MCF 10A (cell line): ENCODE results near the gene BDKRB2. TPM values are rescaled to one million over a fixed set of nuclear protein-coding genes. Genes with fewer than 3 reads are reported as not detected.
A peak's percentile ranks its signal among the peaks of the same experiment; 100 is the strongest.

Experiments used
- BruUV-seq: library from RNA; stranded (reverse); fragments of 400-500 nt; replicated peaks from 2 replicates; lab custom pipeline; 2021; lab: Mats Ljungman, UMichigan
- CTCF ChIA-PET: fragments of 300-600 bp; sonication (Branson Sonifier 250); formaldehyde crosslinking; extraction: SDS; loops from one replicate; lab custom pipeline; 2021; ENCODE audit warnings: antibody characterized with exemption, inconsistent platforms; lab: Yijun Ruan, JAX
- POLR2A ChIA-PET: fragments of 300-600, 350-650 bp; sonication (Branson Sonifier 250); formaldehyde crosslinking; extraction: SDS; loops from one replicate; lab custom pipeline; 2020; ENCODE audit warnings: antibody characterized with exemption, inconsistent platforms; lab: Yijun Ruan, JAX
- DNase-seq: peaks from one replicate; pipeline ENCODE4 v3.0.0-alpha.2; 2018; ENCODE audit not compliant: unreplicated experiment
- H3K27ac Mint-ChIP-seq: one replicate; pipeline ENCODE4 v1.8.0; 2022; ENCODE audit warnings: mild to moderate bottlenecking, low read depth, mixed read lengths; ENCODE audit not compliant: unreplicated experiment
- H3K27me3 Mint-ChIP-seq: one replicate; pipeline ENCODE4 v1.8.0; 2022; ENCODE audit warnings: mixed read lengths; ENCODE audit not compliant: insufficient read depth, unreplicated experiment
- H3K36me3 Mint-ChIP-seq: one replicate; pipeline ENCODE4 v1.8.0; 2022; ENCODE audit warnings: mild to moderate bottlenecking, moderate library complexity, mixed read lengths; ENCODE audit not compliant: insufficient read depth, unreplicated experiment
- H3K4me1 Mint-ChIP-seq: one replicate; pipeline ENCODE4 v1.8.0; 2022; ENCODE audit warnings: mixed read lengths; ENCODE audit not compliant: insufficient read depth, unreplicated experiment
- H3K4me3 Mint-ChIP-seq: one replicate; pipeline ENCODE4 v1.8.0; 2022; ENCODE audit warnings: mild to moderate bottlenecking, moderate library complexity, mixed read lengths; ENCODE audit not compliant: unreplicated experiment
- H3K9me3 Mint-ChIP-seq: one replicate; pipeline ENCODE4 v1.8.0; 2022; ENCODE audit warnings: mixed read lengths; ENCODE audit not compliant: unreplicated experiment
- intact Hi-C: fragments of 100-400 bp; cut with micrococcal nuclease; formaldehyde crosslinking; loops from 2 replicates; pipeline ENCODE4 v1.14.1; 2022
- total RNA-seq: library from RNA; stranded (reverse); gene quantifications from 2 replicates; pipeline ENCODE4 v1.2.3, GENCODE V29; 2022
- TF ChIP-seq, protein P1 (sequence below): fragments of 200-600 bp; IDR thresholded peaks from one replicate; pipeline ENCODE4 v1.8.0; 2022; ENCODE audit warnings: antibody characterized with exemption, mild to moderate bottlenecking; ENCODE audit not compliant: unreplicated experiment

Gene BDKRB2
- total RNA-seq, 1 experiment from 2014 or later = 2.8 TPM

DNA sequence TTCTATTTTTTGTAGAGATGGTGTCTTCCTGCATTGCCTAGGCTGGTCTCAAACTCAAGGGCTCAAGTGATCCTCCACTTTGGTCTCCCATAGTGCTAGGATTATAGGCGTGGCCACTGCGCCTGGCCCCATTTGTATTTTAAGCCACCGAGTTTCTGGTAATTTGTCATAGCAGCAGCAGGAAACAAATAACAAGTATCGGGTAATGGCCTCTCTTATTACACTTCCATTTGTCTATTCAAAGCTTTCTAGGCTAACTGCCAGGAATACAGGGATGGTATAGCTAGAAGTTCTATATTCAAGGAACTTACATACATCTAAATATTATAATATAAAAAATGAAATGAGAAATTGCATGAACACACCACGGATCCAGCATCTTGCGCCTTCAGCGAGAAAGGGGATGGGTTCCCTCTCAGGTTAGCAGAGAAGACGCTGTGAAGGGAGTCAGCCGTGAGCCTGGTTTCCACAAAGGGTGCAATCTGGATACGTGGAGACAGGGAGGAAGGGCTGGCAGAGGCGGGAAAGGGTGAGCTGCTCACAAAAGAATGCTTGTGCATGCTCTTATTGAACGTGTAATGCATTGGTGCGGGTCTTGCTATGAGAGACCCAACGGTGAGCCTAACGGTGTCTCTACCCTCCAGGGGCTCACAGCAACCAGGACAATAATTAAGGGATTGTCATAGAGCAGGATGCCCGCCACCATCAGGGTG lies 60.9 kb downstream of the BDKRB2 start:
- H3K9me3 Mint-ChIP-seq = no peaks in the 10 kb centered on the region
- H3K27me3 Mint-ChIP-seq = no peaks in the 10 kb centered on the region
- intact Hi-C loops = no loop called here
- H3K36me3 Mint-ChIP-seq = no peaks in the 10 kb centered on the region
- H3K27ac Mint-ChIP-seq = no peak overlapping the region
- ChIA-PET CTCF (interaction anchor here (0.5 to 1.6 kb wide), 4 partner anchors 9 to 267 kb away, joined by 3 to 6 read pairs (median 4); partner anchors contain the start of gene BDKRB1), POLR2A (interaction anchor here (1.9 kb wide), 1 partner anchor 10 kb away, joined by 5 read pairs; the partner anchor contains the start of gene BDKRB1)
- H3K4me3 Mint-ChIP-seq = no peak overlapping the region
- TF ChIP-seq, protein P1, sequence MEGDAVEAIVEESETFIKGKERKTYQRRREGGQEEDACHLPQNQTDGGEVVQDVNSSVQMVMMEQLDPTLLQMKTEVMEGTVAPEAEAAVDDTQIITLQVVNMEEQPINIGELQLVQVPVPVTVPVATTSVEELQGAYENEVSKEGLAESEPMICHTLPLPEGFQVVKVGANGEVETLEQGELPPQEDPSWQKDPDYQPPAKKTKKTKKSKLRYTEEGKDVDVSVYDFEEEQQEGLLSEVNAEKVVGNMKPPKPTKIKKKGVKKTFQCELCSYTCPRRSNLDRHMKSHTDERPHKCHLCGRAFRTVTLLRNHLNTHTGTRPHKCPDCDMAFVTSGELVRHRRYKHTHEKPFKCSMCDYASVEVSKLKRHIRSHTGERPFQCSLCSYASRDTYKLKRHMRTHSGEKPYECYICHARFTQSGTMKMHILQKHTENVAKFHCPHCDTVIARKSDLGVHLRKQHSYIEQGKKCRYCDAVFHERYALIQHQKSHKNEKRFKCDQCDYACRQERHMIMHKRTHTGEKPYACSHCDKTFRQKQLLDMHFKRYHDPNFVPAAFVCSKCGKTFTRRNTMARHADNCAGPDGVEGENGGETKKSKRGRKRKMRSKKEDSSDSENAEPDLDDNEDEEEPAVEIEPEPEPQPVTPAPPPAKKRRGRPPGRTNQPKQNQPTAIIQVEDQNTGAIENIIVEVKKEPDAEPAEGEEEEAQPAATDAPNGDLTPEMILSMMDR = no peak
- peaks cover 43% of the 10 kb centered on the region for H3K4me1 Mint-ChIP-seq
- no peak for DNase-seq
- BruUV-seq = no TSS peak

DNA sequence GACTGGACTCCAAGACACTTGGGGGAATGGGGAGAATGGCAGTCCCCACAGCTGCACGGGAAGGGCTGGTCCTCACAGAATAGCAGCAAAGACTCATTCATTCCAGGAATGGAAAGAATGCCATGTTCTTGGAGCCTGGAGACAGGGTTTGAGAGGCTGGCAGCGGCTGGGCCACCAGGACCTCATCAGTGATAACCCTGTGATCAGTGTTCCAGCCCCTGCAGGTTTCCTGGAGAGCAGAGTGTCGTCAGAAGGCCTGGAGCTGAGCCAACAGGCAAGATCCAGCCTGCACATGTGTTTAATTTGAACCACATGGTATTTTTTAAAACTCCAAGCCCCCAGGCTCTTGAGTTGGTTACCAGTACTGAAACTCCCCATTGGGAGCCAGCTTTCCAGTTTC lies 62.7 kb downstream of the BDKRB2 start:
- Mint-ChIP-seq H3K36me3 (no peaks in the 10 kb centered on the region), H3K4me1 (peaks cover 45% of the 10 kb centered on the region), H3K27ac (no peak overlapping the region), H3K27me3 (no peaks in the 10 kb centered on the region), H3K4me3 (peak overlapping the region; percentile 4), H3K9me3 (no peaks in the 10 kb centered on the region)
- intact Hi-C loops = loop anchor here (1.0 kb wide), 1 partner anchor 11 kb away; the partner anchor contains the start of gene BDKRB1
- BruUV-seq = no TSS peak
- TF ChIP-seq, protein P1 = no peak
- DNase-seq = peak; percentile 96
- ChIA-PET CTCF (no interaction called here), POLR2A (interaction anchor here (0.9 to 2.5 kb wide), 5 partner anchors 12 to 162 kb away, joined by 3 to 21 read pairs (median 5); partner anchors contain the start of gene BDKRB1)

DNA sequence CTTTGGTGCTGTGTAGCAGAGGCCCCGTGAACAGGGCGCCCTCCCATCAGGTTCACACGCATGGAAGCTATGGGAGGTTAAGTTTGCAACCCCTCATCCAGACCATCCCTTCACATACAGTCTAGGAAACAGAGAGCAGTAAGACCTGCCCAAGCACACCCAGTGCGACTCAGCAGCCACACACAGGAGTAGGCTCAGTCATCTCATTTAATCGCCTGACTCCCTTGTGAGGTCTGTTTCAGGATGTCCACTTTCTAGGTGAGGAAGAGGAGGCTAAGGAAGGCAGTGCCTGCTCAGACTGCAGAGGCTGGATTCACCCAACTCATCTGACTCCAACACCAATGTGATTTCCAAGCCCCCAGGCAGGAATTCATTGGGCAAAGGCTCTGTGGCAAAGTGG lies 63.3 kb downstream of the BDKRB2 start:
- no TSS peak for BruUV-seq
- Mint-ChIP-seq H3K27ac (no peak overlapping the region), H3K4me1 (peaks cover 45% of the 10 kb centered on the region), H3K36me3 (no peaks in the 10 kb centered on the region), H3K27me3 (no peaks in the 10 kb centered on the region), H3K9me3 (no peaks in the 10 kb centered on the region), H3K4me3 (no peak overlapping the region)
- ChIA-PET POLR2A (interaction anchor here (0.7 to 2.5 kb wide), 6 partner anchors 12 to 162 kb away, joined by 3 to 21 read pairs (median 4); partner anchors contain the start of gene BDKRB1), CTCF (interaction anchor here (0.6 kb wide), 1 partner anchor 165 kb away, joined by 4 read pairs; no protein-coding TSS in a partner anchor)
- intact Hi-C loops = loop anchor here (1.0 to 2.0 kb wide), 2 partner anchors 12 to 63 kb away; partner anchors contain the start of genes BDKRB1 and BDKRB2
- TF ChIP-seq, protein P1 = no peak
- DNase-seq = peak; percentile 49
